ENCODE data around the gene PNMT. TPM values are rescaled to one million over a fixed set of nuclear protein-coding genes. Genes with fewer than 3 reads are reported as not detected.

PNMT gene
- total and polyA plus RNA-seq, 2 of the 13 experiments (the other 11 are each of a cell fraction or from before 2014, with no cell fraction given): 0.25 TPM; not detected in 1

DNA sequence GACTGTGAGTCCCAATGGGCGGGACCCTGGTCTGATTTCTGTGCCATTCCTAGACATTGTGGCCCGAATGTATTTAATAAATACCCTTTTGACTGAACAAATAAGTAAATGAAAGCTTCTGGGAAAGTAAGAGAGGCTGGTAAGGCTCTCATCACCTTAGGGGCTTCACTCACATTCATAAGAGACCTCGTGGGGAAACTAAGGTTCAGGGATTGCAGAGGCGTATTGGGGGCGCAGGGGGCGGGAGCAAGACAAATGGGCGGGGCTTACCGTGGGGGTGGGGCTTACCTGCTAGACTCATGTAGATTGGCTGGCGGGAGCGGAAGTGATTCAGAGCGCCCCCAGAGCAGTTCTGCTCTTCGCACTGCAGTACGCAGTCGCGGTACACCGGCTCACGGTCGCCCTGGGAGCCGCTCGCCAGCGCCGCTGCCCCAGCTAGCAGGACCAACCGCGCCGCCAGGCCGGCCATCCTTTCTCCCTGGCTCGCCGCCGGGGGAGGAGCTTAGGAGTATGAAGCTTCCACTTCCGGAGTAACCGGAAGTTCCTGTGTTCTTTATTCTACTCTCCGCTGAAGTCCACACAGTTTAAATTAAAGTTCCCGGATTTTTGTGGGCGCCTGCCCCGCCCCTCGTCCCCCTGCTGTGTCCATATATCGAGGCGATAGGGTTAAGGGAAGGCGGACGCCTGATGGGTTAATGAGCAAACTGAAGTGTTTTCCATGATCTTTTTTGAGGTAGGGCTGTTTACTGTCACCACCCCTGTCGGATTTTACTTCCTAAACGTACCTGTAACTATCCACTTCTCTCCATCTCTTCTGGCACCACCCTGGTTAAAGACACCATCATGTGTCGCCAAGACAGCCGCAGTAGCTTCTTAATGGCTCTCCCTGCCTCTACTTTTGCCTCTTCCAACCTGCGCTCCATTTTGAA, 19.6 kb downstream of the PNMT start, which contains the start of gene PGAP3:
Gene PGAP3 (minus strand): TSS at position 512 of the 929 bp plus-strand sequence. CDS start 43 bp downstream, at position 469.
- Histone ChIP-seq H3K27ac (ENCODE audit: extremely low read length, insufficient read depth, low read length) (peak within 1 kb of the TSS; percentile 88), H3K27me3 (ENCODE audit: control insufficient read depth in 1 of 2, insufficient read depth in 2 of 2, low read length in 2 of 2) (no peaks in the 10 kb centered on the region; a peak in 1 of 5 replicates), H3K79me2 (ENCODE audit: insufficient read depth, low read length) (no peaks in the 10 kb centered on the region), H3K9ac (ENCODE audit: insufficient read depth, low read depth, low read length) (peak within 1 kb of the TSS; percentile 83), H3K4me1 (ENCODE audit: insufficient read depth, low read length) (peaks cover 29% of the 10 kb centered on the region), H2AFZ (ENCODE audit: low read length) (peak within 1 kb of the TSS; percentile 17), H3K4me3 (replicated peaks in 1 of 3; ENCODE audit: insufficient read depth in 1 of 3, low read depth in 2 of 3, low read length in 3 of 3) (peak within 1 kb of the TSS; percentile 72 to 76 (median 74)), H3K4me2 (ENCODE audit: low read depth, low read length) (peak within 1 kb of the TSS; percentile 94), H3K36me3 (replicated peaks in 1 of 2; ENCODE audit: control insufficient read depth in 1 of 2, insufficient read depth in 2 of 2, low read length in 2 of 2) (peaks cover 0 to 2% of the 10 kb centered on the region in 2 experiments; a peak in 2 of 5 replicates), H3K9me3 (ENCODE audit: low read length) (no peaks in the 10 kb centered on the region), H4K20me1 (ENCODE audit: insufficient read depth, low read length) (no peaks in the 10 kb centered on the region)
- ATAC-seq: peak; percentile 95
- BruUV-seq (replicated peaks): TSS peak; percentile 96
- DNase-seq (ENCODE audit: low spot score): peak; percentile 95
- FAIRE-seq: peak; percentile 71
- CTCF ChIA-PET (ENCODE audit: low intra/inter-chr PET ratio, low total read pairs): interaction anchor here (0.6 kb wide), 1 partner anchor 33 kb away, joined by 4 read pairs; no protein-coding TSS in a partner anchor
- POLR2A ChIA-PET: interaction anchor here (0.9 to 4.9 kb wide), 17 partner anchors 8 to 488 kb away, joined by 3 to 118 read pairs (median 7); partner anchors contain the start of genes CDK12, ERBB2, MIEN1 and PNMT
- under 1% methylated on average over 30 of the region's 45 CpGs for WGBS (ENCODE audit: low lambda C conversion rate)
- intact Hi-C loops (cut with micrococcal nuclease; ENCODE audit: unreplicated experiment): loop anchor here (1.0 kb wide), 1 partner anchor 7 kb away; no protein-coding TSS in a partner anchor
- in situ Hi-C loops (cut with HindIII; ENCODE audit: extremely low pct_ligation_motif_present, low pct_unique_long_range_greater_than_20kb): no loop called here
- TF ChIP-seq THAP11 (CRISPR knock-in tag; IDR thresholded peaks at IDR 0.05) (peak; percentile 93), ZNF773 (CRISPR knock-in tag; IDR thresholded peaks at IDR 0.05; ENCODE audit: borderline replicate concordance) (no peak), EZH2 (conservative IDR thresholded peaks at IDR 0.05; ENCODE audit: low read depth, low read length) (no peak), ZKSCAN1 (IDR thresholded peaks at IDR 0.05; ENCODE audit: low read length) (no peak)
- TF ChIP-seq, protein P1, sequence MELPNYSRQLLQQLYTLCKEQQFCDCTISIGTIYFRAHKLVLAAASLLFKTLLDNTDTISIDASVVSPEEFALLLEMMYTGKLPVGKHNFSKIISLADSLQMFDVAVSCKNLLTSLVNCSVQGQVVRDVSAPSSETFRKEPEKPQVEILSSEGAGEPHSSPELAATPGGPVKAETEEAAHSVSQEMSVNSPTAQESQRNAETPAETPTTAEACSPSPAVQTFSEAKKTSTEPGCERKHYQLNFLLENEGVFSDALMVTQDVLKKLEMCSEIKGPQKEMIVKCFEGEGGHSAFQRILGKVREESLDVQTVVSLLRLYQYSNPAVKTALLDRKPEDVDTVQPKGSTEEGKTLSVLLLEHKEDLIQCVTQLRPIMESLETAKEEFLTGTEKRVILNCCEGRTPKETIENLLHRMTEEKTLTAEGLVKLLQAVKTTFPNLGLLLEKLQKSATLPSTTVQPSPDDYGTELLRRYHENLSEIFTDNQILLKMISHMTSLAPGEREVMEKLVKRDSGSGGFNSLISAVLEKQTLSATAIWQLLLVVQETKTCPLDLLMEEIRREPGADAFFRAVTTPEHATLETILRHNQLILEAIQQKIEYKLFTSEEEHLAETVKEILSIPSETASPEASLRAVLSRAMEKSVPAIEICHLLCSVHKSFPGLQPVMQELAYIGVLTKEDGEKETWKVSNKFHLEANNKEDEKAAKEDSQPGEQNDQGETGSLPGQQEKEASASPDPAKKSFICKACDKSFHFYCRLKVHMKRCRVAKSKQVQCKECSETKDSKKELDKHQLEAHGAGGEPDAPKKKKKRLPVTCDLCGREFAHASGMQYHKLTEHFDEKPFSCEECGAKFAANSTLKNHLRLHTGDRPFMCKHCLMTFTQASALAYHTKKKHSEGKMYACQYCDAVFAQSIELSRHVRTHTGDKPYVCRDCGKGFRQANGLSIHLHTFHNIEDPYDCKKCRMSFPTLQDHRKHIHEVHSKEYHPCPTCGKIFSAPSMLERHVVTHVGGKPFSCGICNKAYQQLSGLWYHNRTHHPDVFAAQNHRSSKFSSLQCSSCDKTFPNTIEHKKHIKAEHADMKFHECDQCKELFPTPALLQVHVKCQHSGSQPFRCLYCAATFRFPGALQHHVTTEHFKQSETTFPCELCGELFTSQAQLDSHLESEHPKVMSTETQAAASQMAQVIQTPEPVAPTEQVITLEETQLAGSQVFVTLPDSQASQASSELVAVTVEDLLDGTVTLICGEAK (IDR thresholded peaks at IDR 0.05): peak; percentile 80
- TF ChIP-seq, protein P1 (CRISPR knock-in tag; IDR thresholded peaks at IDR 0.05): 0 out of 2 replicates have a peak, but pooled peaks have one; percentile 59
- TF ChIP-seq, protein P2, sequence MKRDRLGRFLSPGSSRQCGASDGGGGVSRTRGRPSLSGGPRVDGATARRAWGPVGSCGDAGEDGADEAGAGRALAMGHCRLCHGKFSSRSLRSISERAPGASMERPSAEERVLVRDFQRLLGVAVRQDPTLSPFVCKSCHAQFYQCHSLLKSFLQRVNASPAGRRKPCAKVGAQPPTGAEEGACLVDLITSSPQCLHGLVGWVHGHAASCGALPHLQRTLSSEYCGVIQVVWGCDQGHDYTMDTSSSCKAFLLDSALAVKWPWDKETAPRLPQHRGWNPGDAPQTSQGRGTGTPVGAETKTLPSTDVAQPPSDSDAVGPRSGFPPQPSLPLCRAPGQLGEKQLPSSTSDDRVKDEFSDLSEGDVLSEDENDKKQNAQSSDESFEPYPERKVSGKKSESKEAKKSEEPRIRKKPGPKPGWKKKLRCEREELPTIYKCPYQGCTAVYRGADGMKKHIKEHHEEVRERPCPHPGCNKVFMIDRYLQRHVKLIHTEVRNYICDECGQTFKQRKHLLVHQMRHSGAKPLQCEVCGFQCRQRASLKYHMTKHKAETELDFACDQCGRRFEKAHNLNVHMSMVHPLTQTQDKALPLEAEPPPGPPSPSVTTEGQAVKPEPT (CRISPR knock-in tag; IDR thresholded peaks at IDR 0.05; ENCODE audit: low read depth): no peak
- TF ChIP-seq, protein P3, sequence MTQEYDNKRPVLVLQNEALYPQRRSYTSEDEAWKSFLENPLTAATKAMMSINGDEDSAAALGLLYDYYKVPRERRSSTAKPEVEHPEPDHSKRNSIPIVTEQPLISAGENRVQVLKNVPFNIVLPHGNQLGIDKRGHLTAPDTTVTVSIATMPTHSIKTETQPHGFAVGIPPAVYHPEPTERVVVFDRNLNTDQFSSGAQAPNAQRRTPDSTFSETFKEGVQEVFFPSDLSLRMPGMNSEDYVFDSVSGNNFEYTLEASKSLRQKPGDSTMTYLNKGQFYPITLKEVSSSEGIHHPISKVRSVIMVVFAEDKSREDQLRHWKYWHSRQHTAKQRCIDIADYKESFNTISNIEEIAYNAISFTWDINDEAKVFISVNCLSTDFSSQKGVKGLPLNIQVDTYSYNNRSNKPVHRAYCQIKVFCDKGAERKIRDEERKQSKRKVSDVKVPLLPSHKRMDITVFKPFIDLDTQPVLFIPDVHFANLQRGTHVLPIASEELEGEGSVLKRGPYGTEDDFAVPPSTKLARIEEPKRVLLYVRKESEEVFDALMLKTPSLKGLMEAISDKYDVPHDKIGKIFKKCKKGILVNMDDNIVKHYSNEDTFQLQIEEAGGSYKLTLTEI (CRISPR knock-in tag; conservative IDR thresholded peaks at IDR 0.05): no peak
